ENCODE measurements around the gene TBL3.

TBL3 gene

DNA sequence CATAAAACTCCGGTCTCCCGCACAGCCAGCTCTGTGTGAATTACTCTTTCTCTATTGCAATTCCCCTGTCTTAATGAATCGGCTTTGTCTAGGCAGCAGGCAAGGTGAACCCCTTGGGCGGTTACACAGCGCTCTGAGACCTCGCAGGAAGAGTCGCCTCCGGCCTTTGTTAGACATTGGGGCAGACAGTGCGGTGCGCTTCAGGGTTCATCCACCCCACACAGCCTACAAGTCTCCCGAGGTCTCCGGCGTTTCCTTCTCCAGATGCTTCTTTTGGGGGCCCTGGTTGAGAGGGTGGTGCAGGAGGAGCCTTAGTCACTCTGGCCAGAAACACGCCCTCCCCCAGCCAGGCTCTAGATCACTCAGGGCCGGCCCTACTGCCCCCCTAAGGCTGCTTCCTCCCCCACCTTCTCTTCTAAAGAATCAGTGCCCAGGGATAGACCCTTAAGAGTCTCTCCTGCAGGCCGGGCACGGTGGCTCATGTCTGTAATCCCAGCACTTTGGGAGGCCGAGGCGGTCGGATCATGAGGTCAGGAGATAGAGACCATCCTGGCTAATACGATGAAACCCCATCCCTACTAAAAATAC lies 27.1 kb upstream of the TBL3 start:
- Histone ChIP-seq H3K27ac (no peak overlapping the region), H3K4me3 (no peak overlapping the region)
- TF ChIP-seq, protein P1, sequence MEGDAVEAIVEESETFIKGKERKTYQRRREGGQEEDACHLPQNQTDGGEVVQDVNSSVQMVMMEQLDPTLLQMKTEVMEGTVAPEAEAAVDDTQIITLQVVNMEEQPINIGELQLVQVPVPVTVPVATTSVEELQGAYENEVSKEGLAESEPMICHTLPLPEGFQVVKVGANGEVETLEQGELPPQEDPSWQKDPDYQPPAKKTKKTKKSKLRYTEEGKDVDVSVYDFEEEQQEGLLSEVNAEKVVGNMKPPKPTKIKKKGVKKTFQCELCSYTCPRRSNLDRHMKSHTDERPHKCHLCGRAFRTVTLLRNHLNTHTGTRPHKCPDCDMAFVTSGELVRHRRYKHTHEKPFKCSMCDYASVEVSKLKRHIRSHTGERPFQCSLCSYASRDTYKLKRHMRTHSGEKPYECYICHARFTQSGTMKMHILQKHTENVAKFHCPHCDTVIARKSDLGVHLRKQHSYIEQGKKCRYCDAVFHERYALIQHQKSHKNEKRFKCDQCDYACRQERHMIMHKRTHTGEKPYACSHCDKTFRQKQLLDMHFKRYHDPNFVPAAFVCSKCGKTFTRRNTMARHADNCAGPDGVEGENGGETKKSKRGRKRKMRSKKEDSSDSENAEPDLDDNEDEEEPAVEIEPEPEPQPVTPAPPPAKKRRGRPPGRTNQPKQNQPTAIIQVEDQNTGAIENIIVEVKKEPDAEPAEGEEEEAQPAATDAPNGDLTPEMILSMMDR (IDR thresholded peaks at IDR 0.05) = no peak
- no peak for DNase-seq (ENCODE audit: low spot score)

DNA sequence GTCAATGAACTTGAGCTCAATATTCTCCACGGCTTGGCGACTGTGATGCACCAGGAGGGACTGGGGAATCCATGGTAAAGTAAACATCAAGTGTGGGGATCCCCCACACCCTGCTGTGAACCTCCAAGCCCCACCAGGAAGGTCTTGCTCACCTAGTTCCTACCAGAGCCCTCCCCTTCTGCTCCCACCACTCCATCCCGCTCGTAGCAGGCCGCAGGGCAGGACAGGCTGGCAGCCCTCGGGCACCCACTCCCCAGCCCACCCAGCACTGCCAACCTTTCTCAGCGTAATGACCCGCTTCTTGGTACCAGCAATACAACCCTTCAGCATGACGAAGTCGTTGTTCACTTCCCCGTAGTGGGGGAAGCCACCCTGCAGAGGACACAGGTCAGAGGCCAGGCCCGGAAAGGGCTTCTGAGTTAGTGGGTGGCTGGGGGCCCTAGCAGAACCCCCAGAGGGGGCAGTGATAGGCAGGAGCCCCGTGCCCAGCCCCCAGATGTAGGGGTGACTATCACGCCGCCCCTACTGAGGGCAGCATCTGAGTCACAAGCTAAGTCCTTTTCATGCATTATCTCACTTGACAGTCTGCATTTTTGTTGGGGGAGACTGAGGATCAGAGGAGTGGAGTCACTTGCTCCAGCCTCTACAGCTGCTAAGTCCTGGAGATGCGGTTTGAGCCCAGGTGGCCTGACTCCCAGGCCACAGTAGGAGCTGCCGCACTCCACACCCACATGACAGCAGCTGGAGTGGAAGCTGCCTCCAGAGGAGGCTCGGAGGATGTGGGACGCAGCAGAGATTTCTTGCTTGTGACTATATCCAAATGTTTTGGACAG lies 26.1 kb upstream of the TBL3 start:
- TF ChIP-seq, protein P1 (IDR thresholded peaks at IDR 0.05) = no peak
- no peak for DNase-seq (ENCODE audit: low spot score)
- Histone ChIP-seq H3K27ac (no peak overlapping the region), H3K4me3 (no peak overlapping the region)

DNA sequence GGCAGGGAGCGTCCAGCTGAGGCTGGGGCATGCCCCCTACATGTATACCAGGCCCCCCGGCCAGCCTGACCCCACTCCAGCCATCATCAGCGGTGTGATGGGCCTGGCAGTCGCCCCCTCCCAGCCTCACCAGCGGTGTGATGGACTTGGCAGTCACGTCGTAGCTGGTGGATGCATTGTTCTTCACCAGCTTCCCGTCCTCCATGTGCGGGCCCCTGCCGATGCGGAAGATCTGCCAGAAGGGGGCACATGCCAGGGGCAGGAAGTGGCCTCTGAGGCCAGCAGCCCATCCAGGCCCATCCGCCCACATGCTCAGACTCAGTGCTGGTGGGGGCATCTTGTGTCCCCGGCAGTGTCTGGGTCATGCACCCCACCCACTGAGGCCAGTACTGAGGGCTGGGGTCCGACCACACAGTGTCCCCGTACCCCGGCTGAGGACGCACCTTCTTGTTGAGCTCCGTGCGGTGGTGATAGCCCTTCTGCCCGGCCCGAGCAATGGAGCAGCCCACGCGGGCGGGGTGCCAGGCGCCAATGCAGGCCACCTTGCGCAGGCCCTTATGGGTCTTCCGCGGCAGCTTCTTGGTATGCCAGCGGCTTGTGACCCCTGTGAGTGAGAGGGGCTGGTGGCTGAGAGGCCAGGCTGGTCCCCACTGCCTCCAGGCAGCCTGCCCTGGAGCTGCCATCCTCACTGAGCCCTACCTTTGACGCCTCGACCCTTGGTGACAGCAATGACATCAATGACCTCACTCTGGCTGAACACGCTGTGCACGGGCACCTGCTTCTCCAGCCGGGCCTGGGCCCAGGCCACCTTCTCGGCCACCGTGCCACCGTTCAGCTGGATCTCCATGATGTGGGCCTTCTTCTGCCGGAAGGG lies 25.1 kb upstream of the TBL3 start:
- H3K4me3 ChIP-seq = no peak overlapping the region
- no peak for DNase-seq (ENCODE audit: low spot score)
- H3K27ac ChIP-seq = no peak overlapping the region
- TF ChIP-seq, protein P1 (IDR thresholded peaks at IDR 0.05) = no peak

DNA sequence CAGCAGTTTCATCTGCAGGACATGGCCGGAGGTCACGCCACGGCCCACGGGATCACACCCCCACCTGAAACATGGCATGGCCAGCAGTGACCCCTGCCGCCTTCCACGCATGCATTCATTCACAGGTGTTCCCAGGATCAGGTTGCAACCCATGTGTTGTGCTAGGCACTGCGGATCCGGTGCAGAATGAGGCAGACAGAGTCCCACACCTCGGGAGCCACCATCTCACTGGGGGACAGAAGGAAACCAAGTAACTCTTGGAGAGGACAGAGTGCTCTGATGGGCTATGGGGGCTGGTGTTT lies 24.5 kb upstream of the TBL3 start:
- TF ChIP-seq, protein P1 (IDR thresholded peaks at IDR 0.05) = no peak
- no peak for DNase-seq (ENCODE audit: low spot score)
- no peak overlapping the region for H3K4me3 ChIP-seq
- no peak overlapping the region for H3K27ac ChIP-seq

DNA sequence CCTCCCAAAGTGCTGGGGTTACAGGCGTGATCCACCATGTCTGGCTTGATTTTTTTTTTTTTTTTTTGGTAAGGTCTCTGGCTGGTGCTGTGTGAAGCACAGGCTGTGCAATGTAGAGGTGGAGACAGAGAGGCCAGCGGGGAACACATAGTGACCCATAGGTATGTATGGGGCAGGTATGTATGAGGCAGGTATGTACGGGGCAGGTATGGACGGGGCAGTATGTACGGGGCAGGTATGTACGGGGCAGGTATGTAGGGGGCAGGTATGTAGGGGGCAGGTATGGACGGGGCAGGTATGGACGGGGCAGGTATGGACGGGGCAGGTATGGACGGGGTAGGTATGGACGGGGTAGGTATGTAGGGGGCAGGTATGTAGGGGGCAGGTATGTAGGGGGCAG lies 22.3 kb upstream of the TBL3 start:
- H3K4me3 ChIP-seq = no peak overlapping the region
- H3K27ac ChIP-seq = no peak overlapping the region
- DNase-seq (ENCODE audit: low spot score) = no peak
- TF ChIP-seq, protein P1 (IDR thresholded peaks at IDR 0.05) = no peak

DNA sequence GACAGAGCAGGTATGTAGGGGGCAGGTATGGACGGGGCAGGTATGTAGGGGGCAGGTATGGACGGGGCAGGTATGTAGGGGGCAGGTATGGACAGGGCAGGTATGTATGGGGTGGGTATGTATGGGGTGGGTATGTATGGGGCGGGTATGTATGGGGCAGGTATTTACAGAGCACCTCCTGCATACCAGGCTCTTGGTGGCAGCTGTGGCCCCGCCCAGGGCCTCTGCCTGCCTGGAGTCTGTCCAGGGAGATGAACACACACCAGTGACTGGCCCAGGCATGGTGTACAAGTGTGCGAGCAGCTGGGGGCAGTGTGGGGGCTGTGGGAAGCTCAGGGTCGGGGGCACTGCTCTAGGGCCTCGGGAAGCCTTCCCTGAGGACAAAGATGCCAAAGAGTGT lies 21.8 kb upstream of the TBL3 start:
- no peak overlapping the region for H3K4me3 ChIP-seq
- TF ChIP-seq, protein P1 (IDR thresholded peaks at IDR 0.05) = no peak
- H3K27ac ChIP-seq = no peak overlapping the region
- no peak for DNase-seq (ENCODE audit: low spot score)

Measured in coronary artery (tissue), 2 donors.